Transverse colon (tissue), 4 donors: Measurements from ENCODE around the gene TEX261. TPM values are rescaled to one million over a fixed set of nuclear protein-coding genes. Genes with fewer than 3 reads are reported as not detected.

ENCODE experiments used
- DNase-seq: peaks from one replicate; pipeline ENCODE4 v3.0.0-alpha.2; 2019
- H3K27ac ChIP-seq, 4 donors: fragments of 200-600 bp; sonication (generic); 2 replicates each; pipeline ENCODE4 v1.5.1; 2016 to 2018; ENCODE audit warnings: inconsistent platforms in 4 of 4
- H3K27me3 ChIP-seq: fragments of 200-600 bp; sonication (generic); 2 replicates; pipeline ENCODE4 v1.5.1; 2017; ENCODE audit warnings: inconsistent platforms
- H3K36me3 ChIP-seq, 4 donors: fragments of 200-600 bp; sonication (generic); 2 replicates each; pipeline ENCODE4 v1.5.1; 2017 to 2019; ENCODE audit warnings: inconsistent platforms in 4 of 4
- H3K4me1 ChIP-seq, 4 donors: fragments of 200-600 bp; sonication (generic); 2 replicates each; pipeline ENCODE4 v1.5.1; 2017 to 2020; ENCODE audit warnings: inconsistent platforms in 4 of 4
- H3K4me3 ChIP-seq, 4 donors: fragments of 200-600 bp; sonication (generic); 1 replicate in 1 of 4; 2 replicates in 3 of 4; pipeline versions ENCODE4 v1.5.1 to v1.6.1; 2017 to 2019; ENCODE audit warnings: inconsistent platforms in 4 of 4
- H3K9me3 ChIP-seq, 2 donors: fragments of 200-600 bp; sonication (generic); 2 replicates each; pipeline ENCODE4 v1.5.1; 2017 to 2019; ENCODE audit warnings: inconsistent platforms in 2 of 2
- CTCF ChIP-seq, 5 experiments: fragments of 200-600 bp in 3 of 5; fragments of 450-650 bp in 2 of 5; sonication (generic) in 3 of 5; IDR thresholded peaks; 1 replicate in 2 of 5; 2 replicates in 3 of 5; pipeline ENCODE4 v1.5.1; 2016 to 2017; ENCODE audit warnings: antibody characterized with exemption in 5 of 5, inconsistent platforms in 3 of 5, mild to moderate bottlenecking in 2 of 5, moderate library complexity in 1 of 5
- EP300 ChIP-seq: sonication (generic); formaldehyde crosslinking; IDR thresholded peaks from one replicate; pipeline ENCODE4 v1.6.1; 2017; ENCODE audit warnings: antibody characterized with exemption, low read depth
- POLR2A ChIP-seq: fragments of 450-650 bp; IDR thresholded peaks from one replicate; pipeline ENCODE4 v1.6.1; 2016; ENCODE audit warnings: antibody characterized with exemption, mild to moderate bottlenecking, moderate library complexity
- POLR2AphosphoS5 ChIP-seq, 3 donors: sonication (generic); formaldehyde crosslinking; IDR thresholded peaks; one replicate each; pipeline ENCODE4 v1.6.1; 2016; ENCODE audit warnings: antibody characterized with exemption in 3 of 3
- WGBS, 2 donors: methylation state at CpG; one replicate each; pipeline ENCODE4 v1.1.5; 2018; ENCODE audit warnings: low coverage in 1 of 2; 5-methylcytosine and 5-hydroxymethylcytosine counted together
- in situ Hi-C, 4 donors: fragments of 200-750 bp; cut with MboI; loops; one replicate each; pipeline versions ENCODE4 v1.15.0 to v1.15.1; 2017; ENCODE audit warnings: low sequenced_read_pairs in 3 of 4, low pct_ligation_motif_present in 1 of 4, low pct_unique_long_range_greater_than_20kb in 1 of 4
- intact Hi-C: fragments of 100-400 bp; cut with DNase I; formaldehyde crosslinking; loops from one replicate; pipeline ENCODE4 v1.15.1; 2023; ENCODE audit warnings: low total_unique reads
- total RNA-seq, 4 donors: library from RNA; depleted of rRNA; stranded (reverse); fragments of >200 nt; gene quantifications; one replicate each; pipeline ENCODE4 v1.1.0, GENCODE V29; 2016

The TEX261 gene
- total RNA-seq, 4 donors from 2014 or later: 14.6 to 34.5 (median 30.5) TPM

DNA sequence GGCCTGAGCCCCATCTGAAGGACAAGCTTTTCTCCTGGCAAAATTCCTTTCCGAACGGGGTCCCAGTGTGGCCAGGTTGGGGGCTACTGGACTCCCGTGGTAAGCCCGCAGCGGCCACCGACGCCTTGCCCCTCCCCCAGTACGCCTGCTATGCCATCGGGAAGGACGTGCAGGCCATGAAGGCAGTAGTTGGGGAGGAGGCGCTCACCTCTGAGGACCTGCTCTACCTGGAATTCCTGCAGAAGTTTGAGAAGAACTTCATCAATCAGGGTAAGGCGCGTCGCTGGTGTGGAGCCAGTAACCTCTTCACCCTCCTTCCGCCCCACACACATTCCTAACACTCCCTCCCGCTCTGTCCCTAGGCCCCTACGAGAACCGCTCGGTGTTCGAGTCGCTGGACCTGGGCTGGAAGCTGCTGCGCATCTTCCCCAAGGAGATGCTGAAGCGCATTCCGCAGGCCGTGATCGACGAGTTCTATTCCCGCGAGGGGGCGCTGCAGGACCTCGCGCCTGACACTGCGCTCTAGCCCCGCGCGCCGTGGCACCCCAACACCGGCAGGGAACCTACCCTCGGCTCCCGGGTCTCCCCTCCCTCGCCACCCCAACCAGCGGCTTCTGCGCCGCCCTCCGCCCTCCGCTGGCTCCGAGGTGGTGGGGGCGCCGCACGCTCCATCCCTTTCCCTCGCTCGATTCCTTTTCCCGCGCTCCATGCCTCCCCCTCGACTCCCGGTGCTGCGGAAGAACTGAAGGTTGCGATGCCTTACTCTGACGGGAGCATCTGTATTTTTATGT is 29.9 kb downstream of the TEX261 start:
- TF ChIP-seq CTCF (IDR thresholded peaks at IDR 0.05): peak; percentile 58 to 83 (median 80)
- no peak for TF ChIP-seq EP300
- DNase-seq: peak; percentile 83
- intact Hi-C loops (loop anchor here (5.0 kb wide), 1 partner anchor 33 kb away; no protein-coding TSS in a partner anchor), in situ Hi-C loops (no loop called here)
- Histone ChIP-seq H3K4me1 (peaks cover 0 to 5% (median 2%) of the 10 kb centered on the region in 4 donors), H3K9me3 (no peaks in the 10 kb centered on the region), H3K36me3 (no peaks in the 10 kb centered on the region), H3K27ac (no peak overlapping the region), H3K27me3 (peaks cover 33% of the 10 kb centered on the region), H3K4me3 (peak overlapping the region; percentile 26 to 50 (median 32))
- WGBS, 2 donors: 0 to 12% methylated on average over 1 to 58 of the region's 59 CpGs

DNA sequence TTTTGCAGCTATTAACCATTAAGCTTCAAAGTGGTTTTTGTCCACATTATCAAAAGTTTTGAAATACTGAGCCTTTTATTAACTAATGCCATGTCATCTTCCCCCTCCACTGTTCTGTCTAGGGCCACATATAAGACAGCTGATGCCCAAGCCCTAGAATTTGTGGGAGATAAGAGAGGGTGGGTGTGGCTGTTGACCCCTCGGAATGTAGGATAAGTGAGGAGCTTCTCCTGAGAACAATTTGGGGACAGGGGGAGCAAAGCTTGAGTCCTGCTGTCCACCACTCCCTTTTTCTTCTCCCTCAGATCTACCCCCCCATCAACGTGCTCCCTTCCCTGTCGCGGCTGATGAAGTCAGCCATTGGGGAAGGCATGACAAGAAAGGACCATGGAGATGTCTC is 30.5 kb downstream of the TEX261 start:
- DNase-seq: no peak
- 64% methylated on average over 4 of the region's 4 CpGs; no CpG with 5 or more reads in 1 of the 2 donors for WGBS, 2 donors
- intact Hi-C loops: loop anchor here (5.0 kb wide), 1 partner anchor 33 kb away; no protein-coding TSS in a partner anchor
- TF ChIP-seq CTCF (IDR thresholded peaks at IDR 0.05): no peak
- TF ChIP-seq POLR2AphosphoS5 (IDR thresholded peaks at IDR 0.05): no peak
- no peak for TF ChIP-seq POLR2A
- no peak for TF ChIP-seq EP300
- H3K27ac ChIP-seq: no peak overlapping the region
- peaks cover 0 to 5% (median 2%) of the 10 kb centered on the region in 4 donors for H3K4me1 ChIP-seq
- in situ Hi-C loops: no loop called here
- H3K36me3 ChIP-seq: no peaks in the 10 kb centered on the region
- no peaks in the 10 kb centered on the region for H3K9me3 ChIP-seq
- no peak overlapping the region for H3K4me3 ChIP-seq
- H3K27me3 ChIP-seq: peaks cover 33% of the 10 kb centered on the region

- intact Hi-C loops (loop anchor here (5.0 kb wide), 1 partner anchor 34 kb away; no protein-coding TSS in a partner anchor), in situ Hi-C loops (no loop called here)
- Histone ChIP-seq H3K27ac (no peak overlapping the region), H3K36me3 (no peaks in the 10 kb centered on the region), H3K27me3 (peaks cover 33% of the 10 kb centered on the region), H3K9me3 (no peaks in the 10 kb centered on the region), H3K4me1 (peaks cover 0 to 5% (median 2%) of the 10 kb centered on the region in 4 donors), H3K4me3 (no peak overlapping the region)
- 82% methylated on average over 18 of the region's 18 CpGs; no CpG with 5 or more reads in 1 of the 2 donors for WGBS, 2 donors
- TF ChIP-seq POLR2AphosphoS5 (IDR thresholded peaks at IDR 0.05): no peak
- TF ChIP-seq POLR2A: no peak
- TF ChIP-seq EP300: no peak
- no peak for TF ChIP-seq CTCF (IDR thresholded peaks at IDR 0.05)
- DNase-seq: no peak
These were observed 31.5 kb downstream of the TEX261 start for GRCh38 chr2:70962885-70963878.
